ENCODE data around the gene AIG1.
"Not testable (repeated sequence)": the region's sequence is repeated elsewhere in the genome, so short reads cannot be mapped to it uniquely, and the experiment has no call there.

Gene AIG1

GRCh38 chr6:143038833-143039232 is 21.9 kb upstream of the AIG1 start:
- Histone ChIP-seq H3K27ac (ENCODE audit: low read depth, low read length) (no peak overlapping the region), H3K4me1 (ENCODE audit: control insufficient read depth, insufficient read depth, low read length) (no peaks in the 10 kb centered on the region)

GRCh38 chr6:143039548-143039947 is 21.1 kb upstream of the AIG1 start:
- Histone ChIP-seq H3K4me1 (ENCODE audit: control insufficient read depth, insufficient read depth, low read length) (no peaks in the 10 kb centered on the region), H3K9ac (ENCODE audit: low read length) (no peak overlapping the region), H3K27me3 (ENCODE audit: control insufficient read depth, insufficient read depth, low read length) (no peaks in the 10 kb centered on the region), H3K27ac (ENCODE audit: low read depth, low read length) (no peak overlapping the region), H3K36me3 (ENCODE audit: control insufficient read depth, insufficient read depth, low read length) (no peaks in the 10 kb centered on the region), H3K4me3 (ENCODE audit: low read length) (no peak overlapping the region)

More at GRCh38 chr6:143038833-143039232, 21.9 kb upstream of the AIG1 start:
- no peaks in the 10 kb centered on the region for H3K27me3 ChIP-seq (ENCODE audit: control insufficient read depth, insufficient read depth, low read length)
- no peak overlapping the region for H3K4me3 ChIP-seq (ENCODE audit: low read length)
- no peaks in the 10 kb centered on the region for H3K36me3 ChIP-seq (ENCODE audit: control insufficient read depth, insufficient read depth, low read length)
- no peak overlapping the region for H3K9ac ChIP-seq (ENCODE audit: low read length)

- no peak overlapping the region for H3K27ac ChIP-seq (ENCODE audit: low read depth, low read length)
- H3K9ac ChIP-seq (ENCODE audit: low read length): no peak overlapping the region
- H3K4me3 ChIP-seq (ENCODE audit: low read length): no peak overlapping the region
- H3K4me1 ChIP-seq (ENCODE audit: control insufficient read depth, insufficient read depth, low read length): no peaks in the 10 kb centered on the region
- no peaks in the 10 kb centered on the region for H3K36me3 ChIP-seq (ENCODE audit: control insufficient read depth, insufficient read depth, low read length)
- H3K27me3 ChIP-seq (ENCODE audit: control insufficient read depth, insufficient read depth, low read length): no peaks in the 10 kb centered on the region
These were observed 20.7 kb upstream of the AIG1 start for GRCh38 chr6:143040018-143040417.

- H3K4me3 ChIP-seq (ENCODE audit: low read length); H3K36me3 ChIP-seq (ENCODE audit: control insufficient read depth, insufficient read depth, low read length); H3K27me3 ChIP-seq (ENCODE audit: control insufficient read depth, insufficient read depth, low read length); H3K9ac ChIP-seq (ENCODE audit: low read length); H3K27ac ChIP-seq (ENCODE audit: low read depth, low read length); H3K4me1 ChIP-seq (ENCODE audit: control insufficient read depth, insufficient read depth, low read length): not testable (repeated sequence)
These were observed 16.3 kb upstream of the AIG1 start for GRCh38 chr6:143044345-143044744.

GRCh38 chr6:143049611-143050010 is 11.1 kb upstream of the AIG1 start:
- Histone ChIP-seq H3K27ac (ENCODE audit: low read depth, low read length) (no peak overlapping the region), H3K36me3 (ENCODE audit: control insufficient read depth, insufficient read depth, low read length) (no peaks in the 10 kb centered on the region), H3K27me3 (ENCODE audit: control insufficient read depth, insufficient read depth, low read length) (no peaks in the 10 kb centered on the region), H3K4me3 (ENCODE audit: low read length) (no peak overlapping the region), H3K9ac (ENCODE audit: low read length) (no peak overlapping the region), H3K4me1 (ENCODE audit: control insufficient read depth, insufficient read depth, low read length) (no peaks in the 10 kb centered on the region)

- no peaks in the 10 kb centered on the region for H3K36me3 ChIP-seq (ENCODE audit: control insufficient read depth, insufficient read depth, low read length)
- H3K9ac ChIP-seq (ENCODE audit: low read length): no peak overlapping the region
- H3K4me1 ChIP-seq (ENCODE audit: control insufficient read depth, insufficient read depth, low read length): no peaks in the 10 kb centered on the region
These were observed 10.2 kb upstream of the AIG1 start for GRCh38 chr6:143050509-143050908.

GRCh38 chr6:143052282-143052681 is 8.4 kb upstream of the AIG1 start:
- Histone ChIP-seq H3K4me1 (ENCODE audit: control insufficient read depth, insufficient read depth, low read length) (no peaks in the 10 kb centered on the region), H3K36me3 (ENCODE audit: control insufficient read depth, insufficient read depth, low read length) (no peaks in the 10 kb centered on the region), H3K27ac (ENCODE audit: low read depth, low read length) (no peak overlapping the region), H3K27me3 (ENCODE audit: control insufficient read depth, insufficient read depth, low read length) (no peaks in the 10 kb centered on the region), H3K9ac (ENCODE audit: low read length) (no peak overlapping the region), H3K4me3 (ENCODE audit: low read length) (no peak overlapping the region)

More at GRCh38 chr6:143050509-143050908, 10.2 kb upstream of the AIG1 start:
- Histone ChIP-seq H3K27ac (ENCODE audit: low read depth, low read length) (no peak overlapping the region), H3K27me3 (ENCODE audit: control insufficient read depth, insufficient read depth, low read length) (no peaks in the 10 kb centered on the region), H3K4me3 (ENCODE audit: low read length) (no peak overlapping the region)

GRCh38 chr6:143053856-143054255 is 6.8 kb upstream of the AIG1 start:
- Histone ChIP-seq H3K27ac (ENCODE audit: low read depth, low read length) (no peak overlapping the region), H3K4me1 (ENCODE audit: control insufficient read depth, insufficient read depth, low read length) (no peaks in the 10 kb centered on the region), H3K36me3 (ENCODE audit: control insufficient read depth, insufficient read depth, low read length) (no peaks in the 10 kb centered on the region), H3K9ac (ENCODE audit: low read length) (no peak overlapping the region), H3K27me3 (ENCODE audit: control insufficient read depth, insufficient read depth, low read length) (no peaks in the 10 kb centered on the region), H3K4me3 (ENCODE audit: low read length) (no peak overlapping the region)

GRCh38 chr6:143054329-143054728 is 6.4 kb upstream of the AIG1 start:
- Histone ChIP-seq H3K9ac (ENCODE audit: low read length) (no peak overlapping the region), H3K36me3 (ENCODE audit: control insufficient read depth, insufficient read depth, low read length) (no peaks in the 10 kb centered on the region), H3K4me3 (ENCODE audit: low read length) (no peak overlapping the region), H3K4me1 (ENCODE audit: control insufficient read depth, insufficient read depth, low read length) (no peaks in the 10 kb centered on the region), H3K27ac (ENCODE audit: low read depth, low read length) (no peak overlapping the region), H3K27me3 (ENCODE audit: control insufficient read depth, insufficient read depth, low read length) (no peaks in the 10 kb centered on the region)

GRCh38 chr6:143055213-143055612 is 5.5 kb upstream of the AIG1 start:
- Histone ChIP-seq H3K4me3 (ENCODE audit: low read length) (no peak overlapping the region), H3K27me3 (ENCODE audit: control insufficient read depth, insufficient read depth, low read length) (no peaks in the 10 kb centered on the region)

GRCh38 chr6:143055891-143056290 is 4.8 kb upstream of the AIG1 start:
- H3K4me3 ChIP-seq (ENCODE audit: low read length): no peak overlapping the region
- no peak overlapping the region for H3K9ac ChIP-seq (ENCODE audit: low read length)
- no peaks in the 10 kb centered on the region for H3K36me3 ChIP-seq (ENCODE audit: control insufficient read depth, insufficient read depth, low read length)
- H3K4me1 ChIP-seq (ENCODE audit: control insufficient read depth, insufficient read depth, low read length): no peaks in the 10 kb centered on the region
- H3K27me3 ChIP-seq (ENCODE audit: control insufficient read depth, insufficient read depth, low read length): no peaks in the 10 kb centered on the region
- H3K27ac ChIP-seq (ENCODE audit: low read depth, low read length): no peak overlapping the region

More at GRCh38 chr6:143055213-143055612, 5.5 kb upstream of the AIG1 start:
- H3K9ac ChIP-seq (ENCODE audit: low read length): no peak overlapping the region
- no peaks in the 10 kb centered on the region for H3K36me3 ChIP-seq (ENCODE audit: control insufficient read depth, insufficient read depth, low read length)
- no peaks in the 10 kb centered on the region for H3K4me1 ChIP-seq (ENCODE audit: control insufficient read depth, insufficient read depth, low read length)
- no peak overlapping the region for H3K27ac ChIP-seq (ENCODE audit: low read depth, low read length)

- H3K9ac ChIP-seq (ENCODE audit: low read length): no peak overlapping the region
- no peak overlapping the region for H3K4me3 ChIP-seq (ENCODE audit: low read length)
- H3K27me3 ChIP-seq (ENCODE audit: control insufficient read depth, insufficient read depth, low read length): no peaks in the 10 kb centered on the region
- H3K36me3 ChIP-seq (ENCODE audit: control insufficient read depth, insufficient read depth, low read length): no peaks in the 10 kb centered on the region
- no peak overlapping the region for H3K27ac ChIP-seq (ENCODE audit: low read depth, low read length)
- peaks cover 2% of the 10 kb centered on the region for H3K4me1 ChIP-seq (ENCODE audit: control insufficient read depth, insufficient read depth, low read length)
These were observed 1.7 kb upstream of the AIG1 start for GRCh38 chr6:143058987-143059386.

- no peaks in the 10 kb centered on the region for H3K27me3 ChIP-seq (ENCODE audit: control insufficient read depth, insufficient read depth, low read length)
- peak overlapping the region; percentile 92 for H3K27ac ChIP-seq (ENCODE audit: low read depth, low read length)
- peak overlapping the region; percentile 93 for H3K4me3 ChIP-seq (ENCODE audit: low read length)
These were observed 881 bp upstream of the AIG1 start for GRCh38 chr6:143059663-143060353.

More at GRCh38 chr6:143059663-143060353, 881 bp upstream of the AIG1 start:
- Histone ChIP-seq H3K4me1 (ENCODE audit: control insufficient read depth, insufficient read depth, low read length) (peaks cover 2% of the 10 kb centered on the region), H3K9ac (ENCODE audit: low read length) (peak overlapping the region; percentile 92), H3K36me3 (ENCODE audit: control insufficient read depth, insufficient read depth, low read length) (no peaks in the 10 kb centered on the region)
